Lower lobe of right lung (tissue), 2 donors: ENCODE data around the gene CALCOCO2. TPM values are rescaled to one million over a fixed set of nuclear protein-coding genes. Genes with fewer than 3 reads are reported as not detected.
"Not testable (repeated sequence)": the region's sequence is repeated elsewhere in the genome, so short reads cannot be mapped to it uniquely, and the experiment has no call there.

ENCODE experiments used
- ATAC-seq, 2 donors: fragments of 200-7000 bp; cut with Tn5 transposase; one replicate each; pipeline ENCODE4 v1.9.1; 2020 to 2022; ENCODE audit warnings: mild to moderate bottlenecking in 2 of 2, moderate library complexity in 2 of 2
- DNase-seq: peaks from one replicate; pipeline ENCODE4 v3.0.0-alpha.2; 2020
- H3K27ac ChIP-seq: fragments of 200-600 bp; one replicate; pipeline ENCODE4 v1.8.0; 2022
- H3K27me3 ChIP-seq: fragments of 200-600 bp; one replicate; pipeline ENCODE4 v1.8.0; 2022; ENCODE audit warnings: low read depth
- H3K36me3 ChIP-seq: fragments of 200-600 bp; one replicate; pipeline ENCODE4 v1.8.0; 2022; ENCODE audit warnings: mild to moderate bottlenecking
- H3K4me1 ChIP-seq: fragments of 200-600 bp; one replicate; pipeline ENCODE4 v1.8.0; 2022
- H3K4me3 ChIP-seq: fragments of 200-600 bp; one replicate; pipeline ENCODE4 v1.8.0; 2022; ENCODE audit warnings: mild to moderate bottlenecking
- H3K9me3 ChIP-seq: fragments of 200-600 bp; one replicate; pipeline ENCODE4 v1.8.0; 2022
- intact Hi-C: fragments of 100-400 bp; cut with DNase I; formaldehyde crosslinking; loops from one replicate; pipeline ENCODE4 v1.11.0; 2022
- total RNA-seq: library from RNA; stranded (reverse); fragmentation: NEBNext Ultra II Directional; extraction: Animal tissue kit (Norgen Biotek cat#: 25700); gene quantifications from one replicate; pipeline ENCODE4 v1.2.1, GENCODE V29; 2021
- TF ChIP-seq, protein P1 (sequence below): fragments of 200-600 bp; IDR thresholded peaks from one replicate; pipeline ENCODE4 v1.8.0; 2022; ENCODE audit warnings: antibody characterized with exemption, mild to moderate bottlenecking
- donor health status: DM: no; HTN: yes; CAD: no; lungs with severe emphysema.

The CALCOCO2 gene
- total RNA-seq, 1 donor from 2014 or later, result 174 TPM

DNA sequence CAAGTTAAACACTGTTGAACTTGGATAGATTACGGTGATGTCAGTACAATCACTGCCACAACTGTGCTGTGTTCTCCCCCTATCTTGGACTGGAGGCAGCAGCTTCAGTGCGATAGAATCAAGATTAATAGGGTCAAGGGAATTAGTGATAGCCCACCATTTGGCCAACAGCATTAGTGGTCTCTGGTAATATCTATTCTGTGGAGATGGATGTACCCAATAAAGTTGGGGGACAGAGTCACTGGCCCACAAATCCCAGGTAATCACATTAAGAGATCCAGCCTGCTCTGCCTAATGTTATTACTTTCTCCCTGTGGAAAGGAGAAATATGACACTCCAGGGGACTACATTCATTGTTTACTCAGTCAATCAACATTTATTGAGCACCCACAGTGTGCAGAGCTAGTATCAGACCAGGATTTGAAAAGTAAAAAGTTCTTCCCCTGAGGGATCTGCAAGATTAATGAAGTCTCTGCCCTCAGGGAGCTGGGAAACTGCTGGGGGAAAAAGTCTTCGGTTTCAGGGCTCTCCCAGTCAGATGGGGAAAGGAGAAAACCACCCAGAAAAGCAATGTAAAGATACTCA is 38.2 kb downstream of the CALCOCO2 start:
- TF ChIP-seq, protein P1, sequence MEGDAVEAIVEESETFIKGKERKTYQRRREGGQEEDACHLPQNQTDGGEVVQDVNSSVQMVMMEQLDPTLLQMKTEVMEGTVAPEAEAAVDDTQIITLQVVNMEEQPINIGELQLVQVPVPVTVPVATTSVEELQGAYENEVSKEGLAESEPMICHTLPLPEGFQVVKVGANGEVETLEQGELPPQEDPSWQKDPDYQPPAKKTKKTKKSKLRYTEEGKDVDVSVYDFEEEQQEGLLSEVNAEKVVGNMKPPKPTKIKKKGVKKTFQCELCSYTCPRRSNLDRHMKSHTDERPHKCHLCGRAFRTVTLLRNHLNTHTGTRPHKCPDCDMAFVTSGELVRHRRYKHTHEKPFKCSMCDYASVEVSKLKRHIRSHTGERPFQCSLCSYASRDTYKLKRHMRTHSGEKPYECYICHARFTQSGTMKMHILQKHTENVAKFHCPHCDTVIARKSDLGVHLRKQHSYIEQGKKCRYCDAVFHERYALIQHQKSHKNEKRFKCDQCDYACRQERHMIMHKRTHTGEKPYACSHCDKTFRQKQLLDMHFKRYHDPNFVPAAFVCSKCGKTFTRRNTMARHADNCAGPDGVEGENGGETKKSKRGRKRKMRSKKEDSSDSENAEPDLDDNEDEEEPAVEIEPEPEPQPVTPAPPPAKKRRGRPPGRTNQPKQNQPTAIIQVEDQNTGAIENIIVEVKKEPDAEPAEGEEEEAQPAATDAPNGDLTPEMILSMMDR, result no peak
- H3K4me1 ChIP-seq, result peaks cover 29% of the 10 kb centered on the region
- H3K27ac ChIP-seq, result no peak overlapping the region

DNA sequence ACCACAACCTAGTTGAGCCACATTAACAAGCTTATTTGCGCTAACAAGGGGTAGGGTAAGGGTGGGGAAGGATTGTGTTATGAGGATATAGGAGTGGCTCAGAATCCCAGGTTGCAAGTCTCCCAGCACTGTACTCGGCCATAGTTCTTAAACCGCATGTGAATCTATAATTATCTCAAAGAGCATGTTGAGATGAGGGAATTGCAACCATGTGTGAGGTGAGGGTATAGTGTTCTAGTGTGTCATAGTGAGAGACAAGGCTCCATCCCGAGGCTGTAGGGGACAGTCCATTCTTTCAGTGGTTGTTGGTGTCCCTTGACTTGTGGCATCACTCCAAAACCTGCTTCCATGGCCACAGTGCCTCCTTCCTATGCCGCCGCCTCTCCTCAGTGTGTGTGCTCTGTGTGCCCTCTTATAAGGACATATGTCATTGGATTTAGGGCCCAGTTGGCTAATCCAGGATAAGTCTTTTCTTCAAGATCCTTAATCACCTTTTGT is 39.0 kb downstream of the CALCOCO2 start:
- ATAC-seq (no peak), DNase-seq (no peak)
- H3K27ac ChIP-seq, result no peak overlapping the region
- H3K27me3 ChIP-seq, result no peaks in the 10 kb centered on the region
- peaks cover 16% of the 10 kb centered on the region for H3K36me3 ChIP-seq
- no peak overlapping the region for H3K4me3 ChIP-seq
- TF ChIP-seq, protein P1, result no peak
- intact Hi-C loops, result no loop called here
- no peaks in the 10 kb centered on the region for H3K9me3 ChIP-seq
- H3K4me1 ChIP-seq, result peaks cover 29% of the 10 kb centered on the region

More for the DNA sequence above, 38.2 kb downstream of the CALCOCO2 start:
- Histone ChIP-seq H3K27me3 (no peaks in the 10 kb centered on the region), H3K9me3 (no peaks in the 10 kb centered on the region), H3K4me3 (no peak overlapping the region), H3K36me3 (peaks cover 25% of the 10 kb centered on the region)
- ATAC-seq, result no peak
- intact Hi-C loops, result no loop called here
- no peak for DNase-seq

DNA sequence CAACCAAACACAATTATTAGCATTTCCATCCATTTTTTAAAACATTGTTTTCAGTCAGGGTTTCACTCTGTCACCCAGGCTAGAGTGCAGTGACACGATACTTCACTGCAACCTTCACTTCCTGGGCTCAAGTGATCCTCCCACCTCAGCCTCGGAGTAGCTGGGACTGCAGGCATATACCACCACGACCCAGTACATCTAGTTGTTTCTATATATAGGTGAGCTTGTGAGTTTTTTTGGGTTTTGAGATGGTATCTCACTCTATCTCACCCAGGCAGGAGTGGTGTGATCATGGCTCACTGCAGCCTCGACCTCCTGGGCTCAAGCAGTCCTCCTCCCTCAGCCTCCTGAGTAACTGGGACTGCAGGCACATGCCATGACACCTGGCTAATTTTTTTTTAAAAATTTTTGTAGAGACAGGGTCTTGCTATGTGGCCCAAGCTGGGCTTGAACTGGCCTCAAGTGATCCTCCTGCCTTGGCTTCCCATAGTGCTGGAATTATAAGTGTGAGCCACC is 40.3 kb downstream of the CALCOCO2 start:
- peak overlapping the region; percentile 59 for H3K27ac ChIP-seq
- ATAC-seq (no peak), DNase-seq (no peak)
- no peaks in the 10 kb centered on the region for H3K27me3 ChIP-seq
- peaks cover 29% of the 10 kb centered on the region for H3K4me1 ChIP-seq
- no peak overlapping the region for H3K4me3 ChIP-seq
- peaks cover 5% of the 10 kb centered on the region for H3K36me3 ChIP-seq
- no peaks in the 10 kb centered on the region for H3K9me3 ChIP-seq
- TF ChIP-seq, protein P1, result no peak
- intact Hi-C loops, result no loop called here

- intact Hi-C loops, result no loop called here
- peak; percentile 70 to 81 for ATAC-seq
Observed at GRCh38 chr17:48871551-48872351, 40.9 kb downstream of the CALCOCO2 start.

GRCh38 chr17:48872409-48872808 is 41.6 kb downstream of the CALCOCO2 start:
- H3K9me3 ChIP-seq, ATAC-seq, H3K36me3 ChIP-seq, H3K27me3 ChIP-seq, intact Hi-C loops, DNase-seq, H3K4me3 ChIP-seq: not testable (repeated sequence)
- peak overlapping the region; percentile 59 for H3K27ac ChIP-seq
- peaks cover 29% of the 10 kb centered on the region for H3K4me1 ChIP-seq

More at GRCh38 chr17:48871551-48872351, 40.9 kb downstream of the CALCOCO2 start:
- no peak for DNase-seq
- Histone ChIP-seq H3K9me3 (no peaks in the 10 kb centered on the region), H3K36me3 (no peaks in the 10 kb centered on the region), H3K4me1 (peaks cover 29% of the 10 kb centered on the region), H3K4me3 (no peak overlapping the region), H3K27ac (peak overlapping the region; percentile 59), H3K27me3 (no peaks in the 10 kb centered on the region)
- TF ChIP-seq, protein P1, result no peak
